ENCODE measurements around the gene STXBP5.

Gene STXBP5

DNA sequence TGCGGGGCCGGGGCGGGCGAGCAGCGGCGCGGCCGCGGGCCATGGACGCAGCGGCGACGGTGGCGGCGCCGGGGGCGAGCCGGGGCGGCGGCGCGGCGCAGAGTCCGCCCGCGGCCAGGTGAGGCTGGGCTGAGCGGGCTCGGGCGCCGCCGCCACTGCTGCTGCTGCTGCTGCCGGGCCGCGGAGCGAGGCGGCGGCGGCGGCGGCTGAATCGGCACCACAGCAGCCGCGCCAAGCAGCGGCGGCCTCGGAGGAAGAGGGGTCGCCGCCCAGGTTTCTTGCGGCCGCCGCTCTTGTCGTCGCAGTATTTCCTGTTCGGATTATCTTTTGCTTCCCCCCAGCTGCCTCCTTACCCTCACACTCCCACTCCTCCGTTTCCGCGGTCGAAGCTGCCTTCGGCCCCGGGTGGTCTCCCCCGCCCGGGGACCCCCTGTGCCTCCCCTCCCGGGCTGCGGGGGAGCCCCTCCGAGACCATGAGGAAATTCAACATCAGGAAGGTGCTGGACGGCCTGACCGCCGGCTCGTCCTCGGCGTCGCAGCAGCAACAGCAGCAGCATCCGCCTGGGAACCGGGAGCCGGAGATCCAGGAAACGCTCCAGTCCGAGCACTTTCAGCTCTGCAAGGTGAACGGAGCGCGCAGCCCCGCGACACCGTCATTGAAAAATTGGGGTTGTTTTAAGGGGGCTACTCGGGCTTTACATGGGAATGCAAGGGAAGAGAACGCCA lies at the start of gene STXBP5:
TSS of gene STXBP5 (plus strand) at position 358 of the 726 bp plus-strand sequence. CDS start at position 474, 116 bp downstream.
- peak within 1 kb of the TSS; percentile 93 for H3K4me3 ChIP-seq (ENCODE audit: low read depth, low read length)
- peak; percentile 91 for DNase-seq (ENCODE audit: low read depth)
- TF ChIP-seq MYC (IDR thresholded peaks at IDR 0.05; ENCODE audit: low read depth, low read length) = no peak
- TF ChIP-seq, protein P1, sequence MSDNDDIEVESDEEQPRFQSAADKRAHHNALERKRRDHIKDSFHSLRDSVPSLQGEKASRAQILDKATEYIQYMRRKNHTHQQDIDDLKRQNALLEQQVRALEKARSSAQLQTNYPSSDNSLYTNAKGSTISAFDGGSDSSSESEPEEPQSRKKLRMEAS (IDR thresholded peaks at IDR 0.05; ENCODE audit: low read depth, low read length) = peak; percentile 47

DNA sequence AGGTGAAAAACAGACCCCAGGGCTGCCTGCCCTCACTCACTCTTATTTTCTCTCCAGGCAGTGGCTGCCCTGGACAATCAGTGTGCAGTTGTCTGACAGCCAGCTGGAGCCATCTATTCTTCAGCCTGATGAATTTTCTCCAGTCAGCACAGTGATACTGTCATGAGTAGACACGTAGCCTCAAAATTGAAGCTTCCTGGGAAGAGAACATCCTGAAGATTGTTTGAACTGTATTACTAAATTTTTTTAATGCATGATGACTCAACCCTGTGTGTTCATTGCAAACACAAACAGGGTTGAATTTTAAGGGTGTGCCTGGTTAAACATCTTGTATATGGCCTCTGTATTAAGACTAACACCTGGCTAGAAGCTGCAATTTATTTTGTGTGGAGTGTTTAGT lies 49.8 kb upstream of the STXBP5 start:
- TF ChIP-seq MYC (IDR thresholded peaks at IDR 0.05; ENCODE audit: low read depth, low read length) (no peak), POLR2A (IDR thresholded peaks at IDR 0.05; ENCODE audit: extremely low read depth, insufficient read length) (no peak)
- TF ChIP-seq, protein P2, sequence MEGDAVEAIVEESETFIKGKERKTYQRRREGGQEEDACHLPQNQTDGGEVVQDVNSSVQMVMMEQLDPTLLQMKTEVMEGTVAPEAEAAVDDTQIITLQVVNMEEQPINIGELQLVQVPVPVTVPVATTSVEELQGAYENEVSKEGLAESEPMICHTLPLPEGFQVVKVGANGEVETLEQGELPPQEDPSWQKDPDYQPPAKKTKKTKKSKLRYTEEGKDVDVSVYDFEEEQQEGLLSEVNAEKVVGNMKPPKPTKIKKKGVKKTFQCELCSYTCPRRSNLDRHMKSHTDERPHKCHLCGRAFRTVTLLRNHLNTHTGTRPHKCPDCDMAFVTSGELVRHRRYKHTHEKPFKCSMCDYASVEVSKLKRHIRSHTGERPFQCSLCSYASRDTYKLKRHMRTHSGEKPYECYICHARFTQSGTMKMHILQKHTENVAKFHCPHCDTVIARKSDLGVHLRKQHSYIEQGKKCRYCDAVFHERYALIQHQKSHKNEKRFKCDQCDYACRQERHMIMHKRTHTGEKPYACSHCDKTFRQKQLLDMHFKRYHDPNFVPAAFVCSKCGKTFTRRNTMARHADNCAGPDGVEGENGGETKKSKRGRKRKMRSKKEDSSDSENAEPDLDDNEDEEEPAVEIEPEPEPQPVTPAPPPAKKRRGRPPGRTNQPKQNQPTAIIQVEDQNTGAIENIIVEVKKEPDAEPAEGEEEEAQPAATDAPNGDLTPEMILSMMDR (IDR thresholded peaks at IDR 0.05; ENCODE audit: low read depth, low read length) = no peak
- TF ChIP-seq, protein P1 (IDR thresholded peaks at IDR 0.05; ENCODE audit: low read depth, low read length) = no peak
- peak; percentile 19 for DNase-seq (ENCODE audit: low read depth)
- H3K4me3 ChIP-seq (ENCODE audit: low read depth, low read length) = no peak overlapping the region

DNA sequence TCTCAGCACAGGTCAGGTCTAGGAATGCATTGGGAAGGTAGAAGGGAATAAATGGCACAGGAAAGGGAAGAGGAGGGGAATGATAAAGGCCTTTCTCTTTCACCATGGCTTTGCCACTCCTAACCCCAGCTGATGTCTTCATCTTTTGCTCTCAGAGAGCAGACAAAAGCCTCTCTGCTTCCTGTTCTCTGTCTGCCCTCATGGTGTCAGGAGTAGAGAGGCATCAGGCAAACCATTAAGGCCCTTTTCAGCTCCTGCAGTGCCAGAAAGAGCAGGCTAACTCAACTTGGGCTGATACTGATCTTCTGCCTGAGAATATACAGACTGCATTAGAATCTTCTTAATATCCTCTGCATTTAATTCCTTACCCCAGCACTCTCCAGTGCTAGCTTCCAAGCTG lies 48.0 kb upstream of the STXBP5 start:
- DNase-seq (ENCODE audit: low read depth) = peak; percentile 70
- H3K4me3 ChIP-seq (ENCODE audit: low read depth, low read length) = no peak overlapping the region
- TF ChIP-seq POLR2A (IDR thresholded peaks at IDR 0.05; ENCODE audit: extremely low read depth, insufficient read length) = no peak
- TF ChIP-seq, protein P1 (IDR thresholded peaks at IDR 0.05; ENCODE audit: low read depth, low read length) = no peak
- TF ChIP-seq MYC (IDR thresholded peaks at IDR 0.05; ENCODE audit: low read depth, low read length) = no peak
- TF ChIP-seq, protein P2 (IDR thresholded peaks at IDR 0.05; ENCODE audit: low read depth, low read length) = no peak

DNA sequence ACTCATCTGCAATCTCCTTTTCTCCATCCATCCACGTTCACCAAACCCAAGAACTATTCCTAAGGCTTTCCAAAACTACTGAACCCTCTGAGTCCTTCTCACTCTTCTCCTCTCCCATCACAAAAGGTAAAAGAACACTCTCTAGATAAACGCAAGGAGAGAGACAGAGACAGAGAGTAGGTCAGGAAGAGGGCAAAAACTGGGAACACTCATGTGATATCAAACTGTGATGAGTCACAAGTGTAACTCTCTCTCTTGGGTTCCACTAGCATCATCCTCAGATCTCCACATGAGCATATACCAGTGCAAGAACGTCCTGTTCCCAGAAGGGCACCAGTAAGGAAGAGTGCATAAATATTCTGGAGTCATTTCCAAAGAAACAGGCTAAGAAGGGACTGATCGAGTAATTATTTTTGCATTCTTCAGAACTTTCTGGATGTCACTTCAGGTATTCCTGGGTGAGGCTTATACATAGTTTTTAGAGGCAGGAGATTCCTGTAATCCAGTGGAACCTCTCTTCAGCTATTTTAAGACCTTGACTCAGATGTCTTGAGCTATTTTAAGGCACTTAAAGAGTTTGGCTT lies 47.3 kb upstream of the STXBP5 start:
- DNase-seq (ENCODE audit: low read depth) = peak; percentile 44
- no peak overlapping the region for H3K4me3 ChIP-seq (ENCODE audit: low read depth, low read length)
- TF ChIP-seq POLR2A (IDR thresholded peaks at IDR 0.05; ENCODE audit: extremely low read depth, insufficient read length) (no peak), MYC (IDR thresholded peaks at IDR 0.05; ENCODE audit: low read depth, low read length) (no peak)
- TF ChIP-seq, protein P1 (IDR thresholded peaks at IDR 0.05; ENCODE audit: low read depth, low read length) = no peak
- TF ChIP-seq, protein P2 (IDR thresholded peaks at IDR 0.05; ENCODE audit: low read depth, low read length) = no peak

DNA sequence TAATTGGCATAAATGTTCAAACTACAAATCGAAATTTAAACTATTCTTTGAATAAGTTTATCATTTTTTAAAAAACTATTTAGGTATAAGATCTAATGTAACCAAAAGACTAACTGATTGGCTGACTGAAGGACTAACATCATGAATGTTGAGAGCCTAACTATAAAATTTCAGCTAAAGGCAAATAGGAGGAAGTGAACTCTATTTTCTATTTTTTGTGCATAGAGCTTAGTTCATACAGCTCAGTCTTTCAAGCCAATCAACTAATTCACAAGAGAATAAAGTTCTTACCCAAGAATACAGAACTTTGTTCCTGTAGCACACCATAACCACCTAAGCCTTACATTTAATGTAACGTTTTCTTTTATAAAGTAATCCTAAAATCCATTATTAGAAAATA lies 46.3 kb upstream of the STXBP5 start:
- DNase-seq (ENCODE audit: low read depth) = peak; percentile 66
- TF ChIP-seq MYC (IDR thresholded peaks at IDR 0.05; ENCODE audit: low read depth, low read length) (no peak), POLR2A (IDR thresholded peaks at IDR 0.05; ENCODE audit: extremely low read depth, insufficient read length) (no peak)
- TF ChIP-seq, protein P1 (IDR thresholded peaks at IDR 0.05; ENCODE audit: low read depth, low read length) = no peak
- TF ChIP-seq, protein P2 (IDR thresholded peaks at IDR 0.05; ENCODE audit: low read depth, low read length) = no peak
- peak overlapping the region; percentile 7 for H3K4me3 ChIP-seq (ENCODE audit: low read depth, low read length)

DNA sequence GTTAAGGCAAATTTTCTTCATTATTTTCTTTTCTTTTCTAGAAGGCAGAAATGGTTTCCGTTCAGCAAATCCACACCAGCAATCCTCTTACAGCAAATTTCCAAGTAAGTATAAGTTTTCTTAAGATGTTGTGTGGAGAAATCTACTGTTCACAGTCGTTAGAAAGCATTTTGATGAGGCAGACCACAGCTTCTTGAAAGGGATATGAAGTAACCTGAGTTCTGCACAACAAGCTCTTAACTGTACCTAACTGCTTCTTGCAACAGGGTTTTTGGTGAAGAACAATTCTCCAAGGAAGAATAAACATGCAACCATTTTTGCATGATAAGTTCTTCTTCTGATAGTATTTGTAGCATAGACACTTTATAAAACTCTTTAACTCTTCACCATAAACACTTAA lies 45.3 kb upstream of the STXBP5 start:
- TF ChIP-seq MYC (IDR thresholded peaks at IDR 0.05; ENCODE audit: low read depth, low read length) (no peak), POLR2A (IDR thresholded peaks at IDR 0.05; ENCODE audit: extremely low read depth, insufficient read length) (no peak)
- TF ChIP-seq, protein P2 (IDR thresholded peaks at IDR 0.05; ENCODE audit: low read depth, low read length) = no peak
- TF ChIP-seq, protein P1 (IDR thresholded peaks at IDR 0.05; ENCODE audit: low read depth, low read length) = no peak

More for the DNA sequence above, 45.3 kb upstream of the STXBP5 start:
- DNase-seq (ENCODE audit: low read depth) = peak; percentile 95
- H3K4me3 ChIP-seq (ENCODE audit: low read depth, low read length) = peak overlapping the region; percentile 8
